Erythroblast (primary cell): Measurements from ENCODE around the gene ST6GALNAC3.
A peak's percentile ranks its signal among the peaks of the same experiment; 100 is the strongest.

Experiments
- DNase-seq, 2 experiments: peaks; one replicate each; lab custom pipeline; 2025; lab: John Stamatoyannopoulos, UW
- GATA1 ChIP-seq: IDR thresholded peaks from 2 replicates; pipeline ENCODE4 v1.6.1; 2011; ENCODE audit warnings: low read depth, mild to moderate bottlenecking, control low read depth, low read length, moderate library complexity
- POLR2A ChIP-seq: IDR thresholded peaks from 2 replicates; pipeline ENCODE4 v1.6.1; 2011; ENCODE audit warnings: mild to moderate bottlenecking, low read length

Gene ST6GALNAC3

DNA sequence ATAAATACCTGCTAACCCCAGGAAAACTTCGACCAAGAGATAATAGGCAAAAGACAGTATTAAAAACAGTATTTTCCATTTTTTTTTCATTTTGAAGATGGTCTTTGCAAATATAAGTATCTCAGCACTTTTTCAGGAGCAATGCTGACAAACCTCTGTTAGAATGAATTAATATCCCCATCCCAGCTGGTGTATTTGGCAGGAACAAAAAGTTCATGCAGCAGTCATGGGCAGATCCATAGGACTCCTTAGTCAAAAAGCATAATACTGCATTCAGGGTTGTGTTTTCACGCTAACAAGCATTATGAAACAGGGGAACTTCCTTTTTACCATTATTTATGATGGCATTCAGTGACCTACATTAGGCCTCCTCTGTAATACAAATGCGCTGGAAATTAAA is 344.0 kb downstream of the ST6GALNAC3 start:
- TF ChIP-seq GATA1: no peak
- TF ChIP-seq POLR2A: no peak
- DNase-seq: no peak

DNA sequence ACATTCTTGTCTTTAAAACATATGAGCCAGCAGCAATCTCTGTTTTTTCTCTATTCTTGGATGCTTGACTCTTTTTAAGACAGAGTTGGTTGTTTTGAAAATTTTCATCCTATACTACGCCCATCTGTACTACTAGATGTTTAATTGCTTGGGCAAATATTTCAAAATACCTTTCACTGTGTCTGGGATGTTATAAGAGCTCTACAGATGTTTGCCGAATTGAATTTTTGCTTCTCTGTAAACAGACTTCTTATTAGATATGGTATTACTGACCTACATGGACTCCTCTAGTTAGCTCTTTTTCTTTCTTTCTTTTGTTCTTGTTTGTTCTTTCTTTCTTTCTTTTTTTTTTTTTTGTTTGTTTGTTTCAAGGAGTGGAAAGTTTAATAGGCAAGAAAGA is 345.1 kb downstream of the ST6GALNAC3 start:
- no peak for DNase-seq
- TF ChIP-seq POLR2A: no peak
- TF ChIP-seq GATA1: no peak

DNA sequence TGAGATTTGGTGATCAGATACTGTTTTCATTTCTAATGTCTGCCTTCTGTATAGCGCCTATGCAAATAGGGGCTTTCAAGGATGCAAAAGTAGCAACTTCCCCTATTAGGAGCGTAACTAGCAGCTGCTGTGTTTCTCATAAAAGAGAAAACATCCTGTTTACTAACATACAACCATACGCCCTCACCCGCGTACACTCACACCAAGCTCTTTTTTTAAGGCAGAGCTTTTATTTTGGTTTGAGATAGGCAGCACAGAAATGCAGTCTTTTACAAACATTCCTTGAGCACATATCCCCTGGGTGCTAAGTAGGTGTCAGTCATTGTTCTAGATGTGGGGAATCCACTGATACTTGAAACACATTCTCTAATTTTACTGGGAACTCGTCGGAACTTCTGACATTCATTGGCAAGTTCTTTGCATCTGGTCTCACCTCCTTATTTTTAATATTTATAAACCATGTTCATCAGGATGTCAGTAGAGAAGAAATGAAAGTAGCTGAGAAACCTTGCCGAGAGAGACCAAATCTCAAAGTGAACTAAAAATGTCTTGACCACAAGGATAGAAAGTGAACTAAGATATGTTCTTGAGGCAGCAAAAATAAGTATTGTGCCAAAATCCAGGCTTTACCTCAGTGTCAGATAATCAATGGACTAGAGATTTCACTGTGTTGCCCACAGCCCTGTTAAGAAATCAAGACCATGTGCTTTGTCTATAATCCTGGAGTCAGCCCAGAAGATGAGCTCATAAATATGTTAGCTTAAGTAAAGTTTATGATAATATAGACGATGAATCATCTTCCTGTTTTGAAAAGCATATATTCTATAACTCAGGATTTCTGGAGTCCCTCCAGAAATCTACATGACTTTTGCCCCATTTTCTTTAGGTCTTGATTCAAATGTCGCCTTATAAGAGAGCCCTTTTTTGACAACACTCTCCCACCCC is 350.9 kb downstream of the ST6GALNAC3 start:
- TF ChIP-seq GATA1 (no peak), POLR2A (no peak)
- DNase-seq: no peak

DNA sequence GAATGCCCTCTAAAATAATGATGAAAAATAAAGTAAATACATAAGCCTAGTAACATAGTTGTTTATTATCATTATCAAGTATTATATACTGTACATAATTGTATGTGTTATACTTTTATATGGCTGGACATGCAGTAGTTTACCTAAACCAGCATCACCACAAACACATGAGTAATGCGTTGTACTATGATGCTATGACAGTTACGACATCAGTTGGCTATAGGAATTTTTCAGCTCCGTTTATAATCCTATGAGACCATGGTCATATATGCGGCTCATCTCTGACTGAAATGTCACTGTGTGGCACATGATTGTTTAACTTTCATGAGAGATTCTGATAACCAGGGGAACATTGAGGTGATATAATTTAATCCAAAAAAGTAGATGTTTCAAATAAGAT is 352.1 kb downstream of the ST6GALNAC3 start:
- DNase-seq: no peak
- no peak for TF ChIP-seq GATA1
- TF ChIP-seq POLR2A: no peak

DNA sequence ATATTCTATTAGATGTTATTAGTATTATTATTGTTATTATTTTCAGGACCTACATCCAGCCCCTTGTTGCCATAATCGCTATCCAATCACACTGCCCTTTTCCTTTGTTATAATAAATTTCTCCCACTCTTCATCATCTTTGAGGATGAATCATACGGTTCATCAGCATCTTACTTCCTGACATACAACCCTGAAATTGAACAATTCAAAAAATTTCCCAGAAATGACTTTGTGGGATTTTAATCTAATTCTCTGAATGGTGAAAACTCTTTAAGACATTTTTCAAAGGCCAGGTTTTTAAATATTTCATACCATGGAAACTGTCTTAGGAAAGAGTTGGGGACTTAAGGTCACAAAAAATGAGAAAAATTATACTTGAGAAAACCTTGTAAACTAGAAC is 353.5 kb downstream of the ST6GALNAC3 start:
- no peak for DNase-seq
- no peak for TF ChIP-seq POLR2A
- no peak for TF ChIP-seq GATA1

DNA sequence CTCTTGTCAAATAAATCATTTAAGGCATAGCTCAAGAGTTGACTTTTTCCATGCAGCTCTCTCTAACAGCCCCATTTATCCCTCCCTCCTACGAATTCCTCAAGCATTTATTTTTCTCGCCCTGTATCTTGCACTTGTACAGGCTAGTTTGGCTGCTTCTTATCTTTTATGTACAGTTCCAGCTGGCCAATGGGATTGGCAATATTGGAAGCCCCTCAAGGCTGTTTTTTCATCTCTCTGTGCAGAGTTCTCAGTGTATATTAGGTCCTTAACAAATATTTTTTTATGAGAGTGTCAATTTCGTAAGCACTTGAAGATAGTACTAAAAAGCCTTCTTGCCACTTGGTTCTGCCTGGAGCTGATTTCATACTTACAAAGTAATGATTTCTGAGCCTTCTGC is 356.0 kb downstream of the ST6GALNAC3 start:
- no peak for TF ChIP-seq POLR2A
- TF ChIP-seq GATA1: no peak
- no peak for DNase-seq

DNA sequence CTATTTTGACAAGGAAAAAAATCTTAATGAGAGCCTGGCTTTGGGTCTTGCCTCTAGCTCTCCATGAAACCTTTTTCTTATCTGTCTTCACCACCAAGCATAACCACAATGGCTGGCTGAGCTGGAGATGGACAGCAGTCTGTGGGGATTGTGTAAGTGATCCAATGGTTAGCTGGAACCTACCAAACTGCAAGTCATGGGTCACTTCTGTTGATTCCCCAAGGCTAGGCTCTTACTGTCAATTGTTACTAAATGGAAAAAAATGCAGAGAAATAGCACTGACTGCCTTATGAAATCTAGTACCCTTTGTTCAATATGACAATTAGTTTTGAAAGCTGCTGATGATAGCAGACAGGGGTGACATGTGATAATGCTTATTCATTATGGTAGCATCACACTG is 359.0 kb downstream of the ST6GALNAC3 start:
- TF ChIP-seq GATA1: no peak
- TF ChIP-seq POLR2A: no peak

DNA sequence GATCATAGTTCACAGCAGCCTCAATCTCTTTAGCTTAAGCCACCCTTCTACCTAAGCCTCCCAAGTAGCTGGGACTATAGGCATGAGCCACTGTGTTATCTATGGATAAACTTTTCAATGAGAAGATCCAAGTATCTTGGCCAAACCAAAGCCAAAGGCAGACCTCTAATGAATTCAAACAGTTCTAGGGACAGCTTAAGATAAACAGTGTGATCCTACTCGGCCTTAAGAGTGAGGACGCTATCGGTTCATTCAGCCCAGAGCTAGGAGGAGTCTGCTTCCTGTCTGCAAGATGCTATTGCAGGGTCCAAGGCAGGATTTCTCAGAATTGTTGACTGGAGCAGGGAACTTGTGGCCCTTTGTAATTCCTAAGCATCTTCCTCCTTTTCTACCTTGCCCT is 368.7 kb downstream of the ST6GALNAC3 start:
- TF ChIP-seq GATA1: no peak
- no peak for TF ChIP-seq POLR2A
- no peak for DNase-seq

More for the DNA sequence above, 359.0 kb downstream of the ST6GALNAC3 start:
- peak; percentile 1 for DNase-seq

DNA sequence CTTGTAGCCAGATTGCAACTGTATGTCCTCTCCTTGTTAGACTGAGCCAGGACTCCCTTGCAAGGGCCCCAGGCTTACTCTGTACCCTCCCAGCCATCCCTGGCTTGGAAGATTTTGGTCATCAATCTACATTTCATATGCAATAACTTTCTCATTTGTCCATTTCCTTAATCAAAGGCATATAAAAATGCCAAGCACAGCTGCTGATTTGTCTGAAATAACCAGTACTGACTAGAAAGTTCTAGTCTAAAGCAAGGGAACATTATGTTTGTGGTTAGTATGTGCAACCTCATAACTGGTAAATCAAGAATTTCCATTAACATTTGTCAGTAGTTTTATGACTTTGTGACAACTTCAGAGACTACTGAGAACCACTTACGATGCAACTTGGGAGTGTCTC is 370.2 kb downstream of the ST6GALNAC3 start:
- TF ChIP-seq POLR2A: no peak
- TF ChIP-seq GATA1: no peak
- DNase-seq: no peak

DNA sequence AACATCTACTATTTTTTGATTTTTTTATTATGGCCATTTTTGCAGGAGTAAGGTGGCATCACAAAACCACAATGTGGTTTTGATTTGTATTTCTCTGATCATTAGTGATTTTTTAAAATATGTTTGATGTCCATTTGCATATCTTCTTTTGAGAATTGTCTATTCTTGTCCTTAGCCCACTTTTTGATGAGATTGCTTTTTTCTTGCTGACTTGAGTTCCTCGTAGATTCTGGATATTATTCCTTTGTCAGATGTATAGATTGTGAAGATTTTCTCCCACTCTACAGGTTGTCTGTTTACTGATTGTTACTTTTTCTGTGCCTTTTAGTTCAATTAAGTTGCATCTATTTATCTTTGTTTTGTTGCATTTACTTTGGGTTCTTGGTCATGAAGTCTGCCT is 375.7 kb downstream of the ST6GALNAC3 start:
- no peak for DNase-seq

DNA sequence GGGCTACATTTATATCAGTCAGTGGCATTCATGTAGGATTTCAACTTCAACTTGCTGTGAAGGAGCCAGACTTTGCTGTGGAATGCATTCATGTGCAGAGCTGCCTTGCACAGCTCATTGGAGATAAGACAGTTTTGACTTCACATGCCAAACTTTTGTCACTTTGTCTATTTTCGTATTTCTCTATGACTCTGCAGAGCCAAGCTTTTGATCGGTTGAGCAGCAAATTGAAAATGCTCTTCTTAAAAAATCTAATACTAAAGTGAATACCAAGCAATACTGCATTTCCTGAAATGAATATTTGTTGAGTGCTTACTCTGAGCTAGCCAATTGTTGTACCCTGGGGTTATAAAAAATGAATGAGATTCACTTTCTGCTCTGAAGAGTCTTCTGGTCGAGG is 388.7 kb downstream of the ST6GALNAC3 start:
- DNase-seq: no peak
- no peak for TF ChIP-seq POLR2A
- no peak for TF ChIP-seq GATA1

More for the DNA sequence above, 375.7 kb downstream of the ST6GALNAC3 start:
- TF ChIP-seq GATA1: no peak
- no peak for TF ChIP-seq POLR2A

DNA sequence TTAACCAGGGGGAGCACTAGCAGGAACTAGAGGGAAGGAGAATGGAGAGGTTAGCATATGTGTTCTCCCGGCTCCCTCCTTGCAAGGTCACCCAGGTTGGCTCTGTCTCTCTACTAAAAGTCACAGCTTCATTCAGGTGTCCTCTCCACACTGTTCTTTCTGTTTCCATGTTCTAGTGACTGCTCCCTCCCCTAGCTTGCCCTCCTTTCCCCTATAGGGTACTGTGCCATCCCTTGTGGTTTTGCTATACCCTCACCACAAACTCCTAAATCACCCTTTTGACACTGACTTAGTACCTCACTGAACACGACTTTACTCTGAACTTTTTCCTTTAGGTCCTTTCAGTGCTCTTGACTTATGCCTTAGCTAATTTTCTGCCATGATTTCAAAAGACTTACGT is 389.3 kb downstream of the ST6GALNAC3 start:
- TF ChIP-seq GATA1 (no peak), POLR2A (no peak)
- DNase-seq: no peak

DNA sequence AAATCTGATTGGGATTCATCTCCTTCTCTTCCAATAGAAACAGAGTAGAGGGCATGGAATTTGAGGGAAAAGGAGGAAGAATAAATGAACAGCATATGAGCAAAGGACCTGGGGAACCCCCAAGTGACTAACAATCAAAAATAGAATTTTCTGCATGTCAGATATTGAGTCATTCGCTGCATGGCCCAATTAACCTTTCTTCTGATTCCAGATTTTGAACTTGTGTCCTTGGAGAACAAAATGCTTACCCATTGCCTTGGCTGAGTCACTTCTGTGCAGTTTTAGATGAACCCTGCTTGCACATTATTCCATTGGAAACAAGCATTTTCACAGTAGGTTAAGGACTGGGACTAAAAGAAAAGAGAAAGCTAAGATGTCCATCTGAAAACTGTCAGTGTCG is 390.5 kb downstream of the ST6GALNAC3 start:
- DNase-seq: no peak
- TF ChIP-seq GATA1 (no peak), POLR2A (no peak)

DNA sequence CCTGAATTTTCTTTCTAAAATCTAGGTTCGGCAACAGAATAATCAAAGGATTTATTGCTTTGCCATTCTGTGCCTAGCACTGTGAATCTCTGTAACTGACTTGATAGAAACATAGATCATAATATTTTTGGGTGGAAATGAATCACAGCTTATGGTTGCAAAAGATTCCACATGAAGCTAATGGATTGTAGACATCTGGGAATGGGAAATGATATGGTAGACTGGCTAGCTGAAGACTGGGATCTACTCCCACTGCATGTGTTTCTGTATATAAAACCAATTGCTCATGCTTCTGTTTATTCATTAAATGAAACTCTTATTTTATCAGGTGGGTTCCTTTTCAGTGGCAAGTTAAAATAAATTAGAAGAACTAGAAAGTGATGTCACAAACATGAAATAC is 395.6 kb downstream of the ST6GALNAC3 start:
- no peak for TF ChIP-seq POLR2A
- TF ChIP-seq GATA1: no peak
- DNase-seq: no peak

DNA sequence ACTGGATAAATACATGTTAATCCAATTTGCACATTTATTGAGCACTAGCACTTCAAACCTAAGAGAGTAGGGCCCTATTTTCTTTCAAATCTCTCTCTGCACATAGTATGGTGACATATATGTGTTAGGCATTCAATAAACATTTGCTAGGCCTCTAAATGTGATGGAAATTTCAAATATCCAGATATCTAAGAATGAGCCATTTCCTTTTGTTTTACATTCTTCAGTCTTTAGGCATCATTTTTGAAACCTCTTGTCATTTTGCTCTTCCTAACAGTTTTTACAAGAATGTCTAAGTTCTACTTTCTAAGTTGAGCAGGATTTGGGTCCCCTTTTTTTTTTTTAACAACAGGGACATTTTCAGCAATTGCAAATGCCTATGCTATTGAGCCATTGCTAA is 397.0 kb downstream of the ST6GALNAC3 start:
- no peak for TF ChIP-seq POLR2A
- no peak for TF ChIP-seq GATA1
- DNase-seq: no peak

DNA sequence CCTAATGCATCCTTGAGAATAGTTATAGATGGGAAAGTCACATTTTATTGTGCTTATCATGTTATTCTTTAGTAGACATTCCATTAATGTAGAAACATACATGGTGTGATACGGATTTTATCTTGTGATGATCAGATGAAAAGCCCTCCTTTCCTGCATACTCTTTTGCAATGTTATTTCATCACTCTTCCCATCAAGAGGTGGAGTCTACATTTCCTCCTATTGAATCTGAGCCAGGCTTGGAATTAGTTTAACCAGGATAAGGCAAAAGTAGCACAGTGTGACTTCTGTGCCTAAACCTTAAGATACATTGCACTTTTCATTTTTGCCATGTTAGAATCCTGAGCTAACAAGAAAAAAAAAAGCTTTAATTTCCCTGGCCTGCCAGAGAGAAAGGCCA is 399.0 kb downstream of the ST6GALNAC3 start:
- no peak for DNase-seq
- no peak for TF ChIP-seq GATA1
